ENCODE data around the gene RXFP4. TPM values are rescaled to one million over a fixed set of nuclear protein-coding genes. Genes with fewer than 3 reads are reported as not detected.
A peak's percentile ranks its signal among the peaks of the same experiment; 100 is the strongest.

RXFP4 gene
- total and polyA plus RNA-seq, 9 of the 15 experiments (the other 6 are each of a cell fraction or from before 2014, with no cell fraction given) = 0.64 TPM; not detected in 8

- BruUV-seq (replicated peaks) = no TSS peak
- H4K20me1 ChIP-seq (replicated peaks; ENCODE audit: control insufficient read depth, insufficient read depth, low read length) = no peaks in the 10 kb centered on the region
- H3K9ac ChIP-seq (ENCODE audit: insufficient read depth in 1 of 2, low read depth in 2 of 2, low read length in 2 of 2) = no peak overlapping the region
- ATAC-seq = no peak
- H2AFZ ChIP-seq (ENCODE audit: low read depth, low read length) = no peak overlapping the region
- no peak overlapping the region for H3K27ac ChIP-seq (ENCODE audit: extremely low read depth, low read depth, low read length)
- 62% methylated on average over 6 of the region's 6 CpGs for WGBS (ENCODE audit: insufficient coverage, low coverage, missing lambda C conversion rate)
- no peaks in the 10 kb centered on the region for H3K9me3 ChIP-seq (replicated peaks; ENCODE audit: control insufficient read depth, insufficient read depth, low read depth, low read length)
- H3K9me1 ChIP-seq (ENCODE audit: control insufficient read depth, insufficient read depth, low read length) = no peaks in the 10 kb centered on the region
- intact Hi-C loops (cut with micrococcal nuclease) = no loop called here
- peaks cover 2 to 7% of the 10 kb centered on the region in 2 experiments; a peak in 4 of 5 replicates for H3K4me1 ChIP-seq (replicated peaks in 1 of 2; ENCODE audit: control insufficient read depth in 2 of 2, insufficient read depth in 2 of 2, low read length in 2 of 2)
- no peak for DNase-seq (ENCODE audit: extremely low read depth in 1 of 4, low spot score in 3 of 4)
- no peaks in the 10 kb centered on the region for H3K79me2 ChIP-seq (ENCODE audit: control insufficient read depth, insufficient read depth, low read length)
- no peak overlapping the region for H3K4me2 ChIP-seq (ENCODE audit: insufficient read depth, low read length)
- no peaks in the 10 kb centered on the region for H3K36me3 ChIP-seq (ENCODE audit: control insufficient read depth, insufficient read depth, low read length)
- POLR2A ChIA-PET = interaction anchor here (0.6 to 1.7 kb wide), 8 partner anchors 13 to 446 kb away, joined by 3 to 6 read pairs (median 4); no protein-coding TSS in a partner anchor
- H3K4me3 ChIP-seq = no peak overlapping the region
- no peaks in the 10 kb centered on the region for H3K27me3 ChIP-seq (ENCODE audit: control insufficient read depth in 2 of 2, insufficient read depth in 2 of 2, low read length in 2 of 2)
- in situ Hi-C loops (cut with MboI) = no loop called here
- TF ChIP-seq ELK3 (CRISPR knock-in tag; IDR thresholded peaks at IDR 0.05) = no peak
- TF ChIP-seq SP1 (CRISPR knock-in tag; IDR thresholded peaks at IDR 0.05) = no peak
- peak; percentile 78; the same call in 1 of the 2 replicates for TF ChIP-seq SPI1 (IDR thresholded peaks at IDR 0.05; ENCODE audit: borderline replicate concordance, low read depth, low read length)
- peak; percentile 19 for FAIRE-seq
- CTCF ChIA-PET (ENCODE audit: low intra/inter-chr PET ratio) = interaction anchor here (0.7 to 3.5 kb wide), 3 partner anchors 51 to 129 kb away, joined by 3 to 42 read pairs (median 5); partner anchors contain the start of gene KHDC4
These were observed 48.7 kb downstream of the RXFP4 start for GRCh38 chr1:155990005-155990739.

Small RNA genes lying within 50 kb of the gene (microRNA-seq; reads per million reads assigned to microRNA genes)
- not detected for gene MIR6738 (ENCODE audit: borderline microRNAs expressed)

Small RNA genes lying within 50 kb of the gene (small RNA-seq; reads per million reads assigned to genes)
- gene MIR6738 = not detected
- not detected for gene RF00015
- not detected for gene SCARNA4
- gene SNORA80E = 39.5 reads per million, percentile 98 among the genes with 10 or more reads in this experiment

Other genes with a start within 250 kb of the RXFP4 start
Only the 7 nearest of the 12 such genes appear.
- 29.0 and 30.0 TPM in 2 replicates for gene GON4L, start 84.4 kb upstream of the RXFP4 start, total RNA-seq (2014; rRNA removed)
- gene GON4L, start 84.4 kb upstream of the RXFP4 start, total RNA-seq (2014; rRNA removed; fragmentation: Illumina TruSeq; extraction: Trizol) = 35.5 and 40.1 TPM in 2 replicates
- gene GON4L, start 84.4 kb upstream of the RXFP4 start, total RNA-seq (2015; rRNA removed; fragmentation: Illumina TruSeq; extraction: Trizol) = 33.6 and 34.3 TPM in 2 replicates
- 42.6 and 47.4 TPM in 2 replicates for gene GON4L, start 84.4 kb upstream of the RXFP4 start, total RNA-seq (2021)
- gene GON4L, start 84.4 kb upstream of the RXFP4 start, polyA plus RNA-seq (2011; rRNA removed) = 32.4 and 40.4 TPM in 2 replicates
- 35.1 and 37.4 TPM in 2 replicates for gene GON4L, start 84.4 kb upstream of the RXFP4 start, polyA plus RNA-seq (2014; fragmentation: Illumina TruSeq; extraction: Trizol)
- gene GON4L, start 84.4 kb upstream of the RXFP4 start, polyA plus RNA-seq (2014; fragmentation: Nextera tagmentation; extraction: Ambion mirVana) = 10 to 100 TPM; 20.2 to 38.9 TPM
- 32.1 and 33.0 TPM in 2 replicates for gene GON4L, start 84.4 kb upstream of the RXFP4 start, polyA plus RNA-seq (2014; rRNA removed)
- 0.05 and 0.12 TPM in 2 replicates for gene SYT11, start 82.1 kb upstream of the RXFP4 start, total RNA-seq (2014; rRNA removed)
- 0.07 and 0.13 TPM in 2 replicates for gene SYT11, start 82.1 kb upstream of the RXFP4 start, total RNA-seq (2014; rRNA removed; fragmentation: Illumina TruSeq; extraction: Trizol)
- gene SYT11, start 82.1 kb upstream of the RXFP4 start, total RNA-seq (2015; rRNA removed; fragmentation: Illumina TruSeq; extraction: Trizol) = 0.11 TPM in 2 replicates
- 0.18 and 0.20 TPM in 2 replicates for gene SYT11, start 82.1 kb upstream of the RXFP4 start, total RNA-seq (2021)
- 0.17 and 0.26 TPM in 2 replicates for gene SYT11, start 82.1 kb upstream of the RXFP4 start, polyA plus RNA-seq (2011; rRNA removed)
- 0.13 and 0.19 TPM in 2 replicates for gene SYT11, start 82.1 kb upstream of the RXFP4 start, polyA plus RNA-seq (2014; fragmentation: Illumina TruSeq; extraction: Trizol)
- gene SYT11, start 82.1 kb upstream of the RXFP4 start, polyA plus RNA-seq (2014; fragmentation: Nextera tagmentation; extraction: Ambion mirVana) = under 1 TPM; 0.08 to 0.11 TPM
- 0.05 and 0.11 TPM in 2 replicates for gene SYT11, start 82.1 kb upstream of the RXFP4 start, polyA plus RNA-seq (2014; rRNA removed)
- gene RIT1, start 30.3 kb upstream of the RXFP4 start, total RNA-seq (2014; rRNA removed) = 13.5 and 15.8 TPM in 2 replicates
- 24.9 and 28.8 TPM in 2 replicates for gene RIT1, start 30.3 kb upstream of the RXFP4 start, total RNA-seq (2014; rRNA removed; fragmentation: Illumina TruSeq; extraction: Trizol)
- 18.7 and 20.0 TPM in 2 replicates for gene RIT1, start 30.3 kb upstream of the RXFP4 start, total RNA-seq (2015; rRNA removed; fragmentation: Illumina TruSeq; extraction: Trizol)
- gene RIT1, start 30.3 kb upstream of the RXFP4 start, total RNA-seq (2021) = 22.9 and 23.1 TPM in 2 replicates
- gene RIT1, start 30.3 kb upstream of the RXFP4 start, polyA plus RNA-seq (2011; rRNA removed) = 41.7 and 57.6 TPM in 2 replicates
- gene RIT1, start 30.3 kb upstream of the RXFP4 start, polyA plus RNA-seq (2014; fragmentation: Illumina TruSeq; extraction: Trizol) = 20.8 and 21.2 TPM in 2 replicates
- gene RIT1, start 30.3 kb upstream of the RXFP4 start, polyA plus RNA-seq (2014; fragmentation: Nextera tagmentation; extraction: Ambion mirVana) = 10 to 100 TPM; 53.7 to 57.1 TPM
- gene RIT1, start 30.3 kb upstream of the RXFP4 start, polyA plus RNA-seq (2014; rRNA removed) = 19.3 and 20.4 TPM in 2 replicates
- 65.6 and 72.9 TPM in 2 replicates for gene KHDC4, start 7.2 kb upstream of the RXFP4 start, total RNA-seq (2014; rRNA removed)
- 65.2 and 75.1 TPM in 2 replicates for gene KHDC4, start 7.2 kb upstream of the RXFP4 start, total RNA-seq (2014; rRNA removed; fragmentation: Illumina TruSeq; extraction: Trizol)
- 75.3 and 77.3 TPM in 2 replicates for gene KHDC4, start 7.2 kb upstream of the RXFP4 start, total RNA-seq (2015; rRNA removed; fragmentation: Illumina TruSeq; extraction: Trizol)
- 62.9 and 64.9 TPM in 2 replicates for gene KHDC4, start 7.2 kb upstream of the RXFP4 start, total RNA-seq (2021)
- 185 and 202 TPM in 2 replicates for gene KHDC4, start 7.2 kb upstream of the RXFP4 start, polyA plus RNA-seq (2011; rRNA removed)
- 61.5 and 78.8 TPM in 2 replicates for gene KHDC4, start 7.2 kb upstream of the RXFP4 start, polyA plus RNA-seq (2014; fragmentation: Illumina TruSeq; extraction: Trizol)
- gene KHDC4, start 7.2 kb upstream of the RXFP4 start, polyA plus RNA-seq (2014; fragmentation: Nextera tagmentation; extraction: Ambion mirVana) = 10 to 100 TPM; 12.1 to 14.4 TPM
- gene KHDC4, start 7.2 kb upstream of the RXFP4 start, polyA plus RNA-seq (2014; rRNA removed) = 127 and 132 TPM in 2 replicates
- gene ARHGEF2, start 36.9 kb downstream of the RXFP4 start, total RNA-seq (2014; rRNA removed) = 113 and 119 TPM in 2 replicates
- 59.1 and 66.7 TPM in 2 replicates for gene ARHGEF2, start 36.9 kb downstream of the RXFP4 start, total RNA-seq (2014; rRNA removed; fragmentation: Illumina TruSeq; extraction: Trizol)
- 62.2 and 63.9 TPM in 2 replicates for gene ARHGEF2, start 36.9 kb downstream of the RXFP4 start, total RNA-seq (2015; rRNA removed; fragmentation: Illumina TruSeq; extraction: Trizol)
- gene ARHGEF2, start 36.9 kb downstream of the RXFP4 start, total RNA-seq (2021) = 147 and 162 TPM in 2 replicates
- 52.8 and 100 TPM in 2 replicates for gene ARHGEF2, start 36.9 kb downstream of the RXFP4 start, polyA plus RNA-seq (2011; rRNA removed)
- 121 and 136 TPM in 2 replicates for gene ARHGEF2, start 36.9 kb downstream of the RXFP4 start, polyA plus RNA-seq (2014; fragmentation: Illumina TruSeq; extraction: Trizol)
- gene ARHGEF2, start 36.9 kb downstream of the RXFP4 start, polyA plus RNA-seq (2014; fragmentation: Nextera tagmentation; extraction: Ambion mirVana) = 1 to 10 TPM; 7.1 to 8.9 TPM
- gene ARHGEF2, start 36.9 kb downstream of the RXFP4 start, polyA plus RNA-seq (2014; rRNA removed) = 79.1 and 95.7 TPM in 2 replicates
- 161 and 196 TPM in 2 replicates for gene SSR2, start 79.3 kb downstream of the RXFP4 start, total RNA-seq (2014; rRNA removed)
- gene SSR2, start 79.3 kb downstream of the RXFP4 start, total RNA-seq (2014; rRNA removed; fragmentation: Illumina TruSeq; extraction: Trizol) = 211 and 214 TPM in 2 replicates
- 228 TPM in 2 replicates for gene SSR2, start 79.3 kb downstream of the RXFP4 start, total RNA-seq (2015; rRNA removed; fragmentation: Illumina TruSeq; extraction: Trizol)
- gene SSR2, start 79.3 kb downstream of the RXFP4 start, total RNA-seq (2021) = 167 and 183 TPM in 2 replicates
- 411 and 494 TPM in 2 replicates for gene SSR2, start 79.3 kb downstream of the RXFP4 start, polyA plus RNA-seq (2011; rRNA removed)
- gene SSR2, start 79.3 kb downstream of the RXFP4 start, polyA plus RNA-seq (2014; fragmentation: Illumina TruSeq; extraction: Trizol) = 350 and 402 TPM in 2 replicates
- gene SSR2, start 79.3 kb downstream of the RXFP4 start, polyA plus RNA-seq (2014; fragmentation: Nextera tagmentation; extraction: Ambion mirVana) = 100 to 1,000 TPM; 370 to 392 TPM
- gene SSR2, start 79.3 kb downstream of the RXFP4 start, polyA plus RNA-seq (2014; rRNA removed) = 240 and 277 TPM in 2 replicates
- gene UBQLN4, start 112.2 kb downstream of the RXFP4 start, total RNA-seq (2014; rRNA removed) = 35.1 and 38.1 TPM in 2 replicates
- 28.9 TPM in 2 replicates for gene UBQLN4, start 112.2 kb downstream of the RXFP4 start, total RNA-seq (2014; rRNA removed; fragmentation: Illumina TruSeq; extraction: Trizol)
- 35.8 and 37.0 TPM in 2 replicates for gene UBQLN4, start 112.2 kb downstream of the RXFP4 start, total RNA-seq (2015; rRNA removed; fragmentation: Illumina TruSeq; extraction: Trizol)
- 59.0 and 61.3 TPM in 2 replicates for gene UBQLN4, start 112.2 kb downstream of the RXFP4 start, total RNA-seq (2021)
- 65.5 and 66.5 TPM in 2 replicates for gene UBQLN4, start 112.2 kb downstream of the RXFP4 start, polyA plus RNA-seq (2011; rRNA removed)
- 60.1 and 60.6 TPM in 2 replicates for gene UBQLN4, start 112.2 kb downstream of the RXFP4 start, polyA plus RNA-seq (2014; fragmentation: Illumina TruSeq; extraction: Trizol)
- 10 to 100 TPM; 13.5 to 31.2 TPM for gene UBQLN4, start 112.2 kb downstream of the RXFP4 start, polyA plus RNA-seq (2014; fragmentation: Nextera tagmentation; extraction: Ambion mirVana)
- gene UBQLN4, start 112.2 kb downstream of the RXFP4 start, polyA plus RNA-seq (2014; rRNA removed) = 55.2 and 57.7 TPM in 2 replicates